K562 (cell line): ENCODE results near the gene CYBB. TPM values are rescaled to one million over a fixed set of nuclear protein-coding genes. Genes with fewer than 3 reads are reported as not detected.

Experiments
- CXXC5 ChIP-seq: fragments of 250-450 bp; sonication (Bioruptor Pico); IDR thresholded peaks from 2 replicates; pipeline ENCODE4 v1.8.0; 2022; ENCODE audit warnings: inconsistent platforms, mild to moderate bottlenecking, moderate library complexity
- ESRRB ChIP-seq: fragments of 250-450 bp; sonication (Bioruptor Pico); IDR thresholded peaks from 2 replicates; pipeline ENCODE4 v1.5.0; 2020; ENCODE audit warnings: mild to moderate bottlenecking, moderate library complexity, borderline replicate concordance
- ETV5 ChIP-seq: sonication (generic); formaldehyde crosslinking; IDR thresholded peaks from 2 replicates; pipeline ENCODE4 v1.4.0; 2020; ENCODE audit warnings: low read depth, mild to moderate bottlenecking, missing genetic modification reagents
- KAT2B ChIP-seq: IDR thresholded peaks from one replicate; pipeline ENCODE4 v1.6.1; 2012; ENCODE audit warnings: low read depth, mild to moderate bottlenecking, control low read depth, inconsistent platforms, low read length, moderate library complexity
- PHB2 ChIP-seq: fragments of 450-650 bp; IDR thresholded peaks from 2 replicates; pipeline ENCODE4 v1.6.1; 2017; ENCODE audit warnings: low read depth
- SAFB ChIP-seq: fragments of 200-400 bp; formaldehyde crosslinking; IDR thresholded peaks from 2 replicates; pipeline ENCODE4 v1.6.1; 2017; ENCODE audit warnings: low read depth, low read length, borderline replicate concordance
- STAG1 ChIP-seq: sonication (generic); formaldehyde crosslinking; IDR thresholded peaks from 2 replicates; pipeline ENCODE4 v1.5.0; 2020; ENCODE audit warnings: missing genetic modification reagents, borderline replicate concordance
- ZBTB17 ChIP-seq: fragments of 450-650 bp; formaldehyde crosslinking; IDR thresholded peaks from 2 replicates; pipeline ENCODE4 v1.4.0; 2020; ENCODE audit warnings: mild to moderate bottlenecking
- ZNF764 ChIP-seq: fragments of 250-450 bp; sonication (Bioruptor Pico); IDR thresholded peaks from 2 replicates; pipeline ENCODE4 v1.4.0; 2020; ENCODE audit warnings: low read depth, mild to moderate bottlenecking, moderate library complexity
- polyA plus RNA-seq, 8 experiments: library from polyadenylated mRNA; depleted of rRNA in 4 of 8; stranded (reverse) in 5 of 8; unstranded in 3 of 8; fragments of >200 nt; fragmentation: Nextera tagmentation in 2 of 8; fragmentation: Illumina TruSeq in 1 of 8; extraction: Ambion mirVana in 2 of 8; extraction: Trizol in 1 of 8; gene quantifications; 2 replicates each; pipeline versions ENCODE4 v1.2.1 to v1.2.3, GENCODE V29; 2011 to 2014; ENCODE audit warnings: inconsistent platforms in 1 of 8, missing spikeins in 1 of 8
- total RNA-seq, 7 experiments: library from RNA; depleted of rRNA in 6 of 7; stranded (reverse); fragments of >200 nt in 6 of 7; fragmentation: Illumina TruSeq in 2 of 7; extraction: Trizol in 2 of 7; gene quantifications; 2 replicates each; pipeline versions ENCODE4 v1.2.1 to v1.2.3, GENCODE V29; 2011 to 2021; ENCODE audit warnings: low replicate concordance in 1 of 7
- TF ChIP-seq, protein P1 (sequence below), 2 experiments: fragments of 450-650 bp; IDR thresholded peaks; 2 replicates each; pipeline ENCODE4 v1.6.1; 2016
- TF ChIP-seq, protein P2 (sequence below), 2 experiments: fragments of 150-350 bp in 1 of 2; IDR thresholded peaks; 2 replicates each; pipeline ENCODE4 v1.6.1; 2012 to 2016; ENCODE audit warnings: low read depth in 2 of 2, low read length in 2 of 2, mild to moderate bottlenecking in 1 of 2, moderate library complexity in 1 of 2
- TF ChIP-seq, protein P3 (sequence below): sonication (generic); formaldehyde crosslinking; IDR thresholded peaks from 2 replicates; pipeline ENCODE4 v1.8.0; 2022; ENCODE audit warnings: mild to moderate bottlenecking, missing genetic modification reagents
- TF ChIP-seq, protein P4 (sequence below), 2 experiments: fragments of 450-650 bp in 1 of 2; sonication (generic) in 1 of 2; formaldehyde crosslinking in 1 of 2; IDR thresholded peaks in 1 of 2; conservative IDR thresholded peaks in 1 of 2; 2 replicates each; pipeline versions ENCODE4 v1.6.1 to v1.8.1; 2016 to 2023; ENCODE audit warnings: mild to moderate bottlenecking in 2 of 2, moderate library complexity in 2 of 2, inconsistent platforms in 1 of 2, missing genetic modification reagents in 1 of 2
- TF ChIP-seq, protein P5 (sequence below), 3 experiments: fragments of 200-800 bp in 1 of 3; sonication (Bioruptor generic) in 1 of 3; sonication (generic) in 1 of 3; formaldehyde crosslinking in 1 of 3; IDR thresholded peaks; 2 replicates each; pipeline versions ENCODE4 v1.6.1 to v1.8.0; 2016 to 2022; ENCODE audit warnings: mild to moderate bottlenecking in 2 of 3, missing compliant biosample characterization in 2 of 3, missing genetic modification characterization in 2 of 3, missing genetic modification reagents in 1 of 3

The CYBB gene
- total and polyA plus RNA-seq, 9 of the 15 experiments (the other 6 are each of a cell fraction or from before 2014, with no cell fraction given) = 0.25 to 1.3 (median 0.74) TPM

DNA sequence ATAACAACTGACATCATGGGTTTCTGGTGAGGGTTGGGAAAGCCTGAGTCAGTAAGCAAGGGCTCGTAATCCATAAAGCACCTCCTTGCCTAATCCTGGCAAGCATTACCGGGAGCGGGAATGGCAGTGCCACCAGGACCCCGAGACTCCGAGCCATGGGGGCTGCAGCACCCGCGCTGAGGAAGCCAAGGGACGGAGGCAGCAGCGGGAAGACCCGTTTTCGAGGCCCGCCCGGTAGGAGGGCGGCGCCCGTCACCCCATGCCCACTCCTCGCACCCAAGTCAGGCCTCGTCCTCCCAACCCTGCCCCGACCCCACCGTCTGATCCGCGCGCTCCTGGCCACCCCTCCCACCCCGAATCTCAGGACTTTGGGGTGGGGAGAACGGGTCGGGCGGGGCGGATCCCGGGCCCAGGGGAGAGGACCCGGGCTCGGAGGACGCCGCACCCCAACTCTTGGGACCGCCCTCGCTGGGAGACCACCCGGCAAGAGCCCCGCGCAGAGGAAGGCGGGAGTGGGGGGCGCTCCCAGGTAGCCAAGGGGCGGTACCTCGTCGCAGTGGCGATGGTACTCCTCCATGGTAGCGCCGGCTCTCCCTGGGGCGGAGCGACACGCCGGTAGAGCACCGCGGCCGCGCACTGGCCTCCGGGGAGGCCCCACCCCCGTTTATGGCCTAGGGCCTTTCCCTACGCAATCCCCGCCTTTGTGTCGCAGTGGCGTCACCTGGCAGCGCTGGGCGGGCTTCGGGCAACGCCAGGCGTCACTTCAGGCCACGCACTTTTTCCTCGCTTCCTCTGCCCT, 67.3 kb downstream of the CYBB start, which contains the start of gene DYNLT3 (continued):
- no peak for TF ChIP-seq ESRRB (CRISPR knock-in tag)
- TF ChIP-seq, protein P1, sequence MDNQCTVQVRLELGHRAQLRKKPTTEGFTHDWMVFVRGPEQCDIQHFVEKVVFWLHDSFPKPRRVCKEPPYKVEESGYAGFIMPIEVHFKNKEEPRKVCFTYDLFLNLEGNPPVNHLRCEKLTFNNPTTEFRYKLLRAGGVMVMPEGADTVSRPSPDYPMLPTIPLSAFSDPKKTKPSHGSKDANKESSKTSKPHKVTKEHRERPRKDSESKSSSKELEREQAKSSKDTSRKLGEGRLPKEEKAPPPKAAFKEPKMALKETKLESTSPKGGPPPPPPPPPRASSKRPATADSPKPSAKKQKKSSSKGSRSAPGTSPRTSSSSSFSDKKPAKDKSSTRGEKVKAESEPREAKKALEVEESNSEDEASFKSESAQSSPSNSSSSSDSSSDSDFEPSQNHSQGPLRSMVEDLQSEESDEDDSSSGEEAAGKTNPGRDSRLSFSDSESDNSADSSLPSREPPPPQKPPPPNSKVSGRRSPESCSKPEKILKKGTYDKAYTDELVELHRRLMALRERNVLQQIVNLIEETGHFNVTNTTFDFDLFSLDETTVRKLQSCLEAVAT (IDR thresholded peaks at IDR 0.05) = no peak
- TF ChIP-seq, protein P2, sequence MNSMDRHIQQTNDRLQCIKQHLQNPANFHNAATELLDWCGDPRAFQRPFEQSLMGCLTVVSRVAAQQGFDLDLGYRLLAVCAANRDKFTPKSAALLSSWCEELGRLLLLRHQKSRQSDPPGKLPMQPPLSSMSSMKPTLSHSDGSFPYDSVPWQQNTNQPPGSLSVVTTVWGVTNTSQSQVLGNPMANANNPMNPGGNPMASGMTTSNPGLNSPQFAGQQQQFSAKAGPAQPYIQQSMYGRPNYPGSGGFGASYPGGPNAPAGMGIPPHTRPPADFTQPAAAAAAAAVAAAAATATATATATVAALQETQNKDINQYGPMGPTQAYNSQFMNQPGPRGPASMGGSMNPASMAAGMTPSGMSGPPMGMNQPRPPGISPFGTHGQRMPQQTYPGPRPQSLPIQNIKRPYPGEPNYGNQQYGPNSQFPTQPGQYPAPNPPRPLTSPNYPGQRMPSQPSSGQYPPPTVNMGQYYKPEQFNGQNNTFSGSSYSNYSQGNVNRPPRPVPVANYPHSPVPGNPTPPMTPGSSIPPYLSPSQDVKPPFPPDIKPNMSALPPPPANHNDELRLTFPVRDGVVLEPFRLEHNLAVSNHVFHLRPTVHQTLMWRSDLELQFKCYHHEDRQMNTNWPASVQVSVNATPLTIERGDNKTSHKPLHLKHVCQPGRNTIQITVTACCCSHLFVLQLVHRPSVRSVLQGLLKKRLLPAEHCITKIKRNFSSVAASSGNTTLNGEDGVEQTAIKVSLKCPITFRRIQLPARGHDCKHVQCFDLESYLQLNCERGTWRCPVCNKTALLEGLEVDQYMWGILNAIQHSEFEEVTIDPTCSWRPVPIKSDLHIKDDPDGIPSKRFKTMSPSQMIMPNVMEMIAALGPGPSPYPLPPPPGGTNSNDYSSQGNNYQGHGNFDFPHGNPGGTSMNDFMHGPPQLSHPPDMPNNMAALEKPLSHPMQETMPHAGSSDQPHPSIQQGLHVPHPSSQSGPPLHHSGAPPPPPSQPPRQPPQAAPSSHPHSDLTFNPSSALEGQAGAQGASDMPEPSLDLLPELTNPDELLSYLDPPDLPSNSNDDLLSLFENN (IDR thresholded peaks at IDR 0.05; ENCODE audit: low read depth in 2 of 2, low read length in 2 of 2) = no peak
- TF ChIP-seq ETV5 = no peak
- TF ChIP-seq, protein P3, sequence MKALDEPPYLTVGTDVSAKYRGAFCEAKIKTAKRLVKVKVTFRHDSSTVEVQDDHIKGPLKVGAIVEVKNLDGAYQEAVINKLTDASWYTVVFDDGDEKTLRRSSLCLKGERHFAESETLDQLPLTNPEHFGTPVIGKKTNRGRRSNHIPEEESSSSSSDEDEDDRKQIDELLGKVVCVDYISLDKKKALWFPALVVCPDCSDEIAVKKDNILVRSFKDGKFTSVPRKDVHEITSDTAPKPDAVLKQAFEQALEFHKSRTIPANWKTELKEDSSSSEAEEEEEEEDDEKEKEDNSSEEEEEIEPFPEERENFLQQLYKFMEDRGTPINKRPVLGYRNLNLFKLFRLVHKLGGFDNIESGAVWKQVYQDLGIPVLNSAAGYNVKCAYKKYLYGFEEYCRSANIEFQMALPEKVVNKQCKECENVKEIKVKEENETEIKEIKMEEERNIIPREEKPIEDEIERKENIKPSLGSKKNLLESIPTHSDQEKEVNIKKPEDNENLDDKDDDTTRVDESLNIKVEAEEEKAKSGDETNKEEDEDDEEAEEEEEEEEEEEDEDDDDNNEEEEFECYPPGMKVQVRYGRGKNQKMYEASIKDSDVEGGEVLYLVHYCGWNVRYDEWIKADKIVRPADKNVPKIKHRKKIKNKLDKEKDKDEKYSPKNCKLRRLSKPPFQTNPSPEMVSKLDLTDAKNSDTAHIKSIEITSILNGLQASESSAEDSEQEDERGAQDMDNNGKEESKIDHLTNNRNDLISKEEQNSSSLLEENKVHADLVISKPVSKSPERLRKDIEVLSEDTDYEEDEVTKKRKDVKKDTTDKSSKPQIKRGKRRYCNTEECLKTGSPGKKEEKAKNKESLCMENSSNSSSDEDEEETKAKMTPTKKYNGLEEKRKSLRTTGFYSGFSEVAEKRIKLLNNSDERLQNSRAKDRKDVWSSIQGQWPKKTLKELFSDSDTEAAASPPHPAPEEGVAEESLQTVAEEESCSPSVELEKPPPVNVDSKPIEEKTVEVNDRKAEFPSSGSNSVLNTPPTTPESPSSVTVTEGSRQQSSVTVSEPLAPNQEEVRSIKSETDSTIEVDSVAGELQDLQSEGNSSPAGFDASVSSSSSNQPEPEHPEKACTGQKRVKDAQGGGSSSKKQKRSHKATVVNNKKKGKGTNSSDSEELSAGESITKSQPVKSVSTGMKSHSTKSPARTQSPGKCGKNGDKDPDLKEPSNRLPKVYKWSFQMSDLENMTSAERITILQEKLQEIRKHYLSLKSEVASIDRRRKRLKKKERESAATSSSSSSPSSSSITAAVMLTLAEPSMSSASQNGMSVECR = no peak
- TF ChIP-seq PHB2 = no peak
- TF ChIP-seq, protein P4, sequence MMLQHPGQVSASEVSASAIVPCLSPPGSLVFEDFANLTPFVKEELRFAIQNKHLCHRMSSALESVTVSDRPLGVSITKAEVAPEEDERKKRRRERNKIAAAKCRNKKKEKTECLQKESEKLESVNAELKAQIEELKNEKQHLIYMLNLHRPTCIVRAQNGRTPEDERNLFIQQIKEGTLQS (IDR thresholded peaks at IDR 0.05) = peak; percentile 23; the same call in 1 of the 2 replicates
- TF ChIP-seq, protein P4 (CRISPR knock-in tag; conservative IDR thresholded peaks at IDR 0.05) = no peak
- TF ChIP-seq ZNF764 = no peak
- TF ChIP-seq, protein P5, sequence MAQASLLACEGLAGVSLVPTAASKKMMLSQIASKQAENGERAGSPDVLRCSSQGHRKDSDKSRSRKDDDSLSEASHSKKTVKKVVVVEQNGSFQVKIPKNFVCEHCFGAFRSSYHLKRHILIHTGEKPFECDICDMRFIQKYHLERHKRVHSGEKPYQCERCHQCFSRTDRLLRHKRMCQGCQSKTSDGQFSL (CRISPR knock-in tag; IDR thresholded peaks at IDR 0.05) = no peak
- TF ChIP-seq, protein P5 (tag; IDR thresholded peaks at IDR 0.05) = no peak
- TF ChIP-seq CXXC5 (CRISPR knock-in tag) = peak; percentile 68
- TF ChIP-seq STAG1 = no peak
- no peak for TF ChIP-seq ZBTB17 (CRISPR knock-in tag)
- TF ChIP-seq SAFB = no peak
- TF ChIP-seq KAT2B = no peak
